Loucy (cell line): ENCODE data around the gene ZNF687.

Source experiments
- H2AFZ ChIP-seq: fragments of 200-600 bp; sonication (generic); 2 replicates; pipeline ENCODE4 v1.6.0; 2016; ENCODE audit warnings: antibody characterized with exemption, mild to moderate bottlenecking, low read length, moderate library complexity
- H3F3A ChIP-seq: fragments of 200-600 bp; 2 replicates; pipeline ENCODE4 v1.6.0; 2016; ENCODE audit warnings: antibody characterized with exemption, low read depth, mild to moderate bottlenecking
- H3K27me3 ChIP-seq: fragments of 200-600 bp; sonication (generic); 2 replicates; pipeline ENCODE4 v1.6.1; 2014; ENCODE audit warnings: low read length, mild to moderate bottlenecking; ENCODE audit not compliant: insufficient read depth, poor library complexity, severe bottlenecking
- H3K36me3 ChIP-seq: fragments of 200-600 bp; sonication (generic); 2 replicates; pipeline ENCODE4 v1.6.1; 2016; ENCODE audit warnings: low read length; ENCODE audit not compliant: insufficient read depth
- H3K4me1 ChIP-seq: fragments of 200-600 bp; sonication (generic); 2 replicates; pipeline ENCODE4 v1.5.1; 2014; ENCODE audit warnings: low read length, mild to moderate bottlenecking; ENCODE audit not compliant: insufficient read depth, poor library complexity, severe bottlenecking
- H3K4me2 ChIP-seq: fragments of 200-600 bp; sonication (generic); 2 replicates; pipeline ENCODE4 v1.6.0; 2014; ENCODE audit warnings: antibody characterized with exemption, low read length, low read depth, mild to moderate bottlenecking; ENCODE audit not compliant: poor library complexity, severe bottlenecking
- H3K4me3 ChIP-seq: fragments of 200-600 bp; sonication (generic); 2 replicates; pipeline ENCODE4 v1.5.1; 2014; ENCODE audit warnings: low read length, mild to moderate bottlenecking, mixed read lengths; ENCODE audit not compliant: poor library complexity, severe bottlenecking
- H3K79me2 ChIP-seq: fragments of 200-600 bp; sonication (generic); 2 replicates; pipeline ENCODE4 v1.6.1; 2014; ENCODE audit warnings: low read length; ENCODE audit not compliant: insufficient read depth
- H3K9ac ChIP-seq: fragments of 200-600 bp; sonication (generic); 2 replicates; pipeline ENCODE4 v1.6.0; 2014; ENCODE audit warnings: mild to moderate bottlenecking, low read depth, low read length, moderate library complexity; ENCODE audit not compliant: poor library complexity, severe bottlenecking
- H3K9me2 ChIP-seq: fragments of 200-600 bp; sonication (generic); replicated peaks from 2 replicates; pipeline ENCODE4 v1.6.1; 2016; ENCODE audit warnings: low read depth, low read length, mixed read lengths
- H3K9me3 ChIP-seq: fragments of 200-600 bp; sonication (generic); 2 replicates; pipeline ENCODE4 v1.6.1; 2014; ENCODE audit warnings: mild to moderate bottlenecking, antibody characterized with exemption, low read length, low read depth; ENCODE audit not compliant: insufficient read depth
- H4K20me1 ChIP-seq: fragments of 200-600 bp; sonication (generic); 2 replicates; pipeline ENCODE4 v1.6.0; 2014; ENCODE audit warnings: antibody characterized with exemption, low read length, mild to moderate bottlenecking; ENCODE audit not compliant: insufficient read depth, poor library complexity, severe bottlenecking
- EZH2phosphoT487 ChIP-seq: fragments of 200-600 bp; IDR thresholded peaks from 2 replicates; pipeline ENCODE4 v1.6.1; 2018; ENCODE audit warnings: antibody characterized with exemption, mild to moderate bottlenecking, moderate library complexity, borderline replicate concordance
- TF ChIP-seq, protein P1 (sequence below): fragments of 200-600 bp; sonication (generic); conservative IDR thresholded peaks from 2 replicates; pipeline ENCODE4 v1.5.1; 2014; ENCODE audit warnings: mild to moderate bottlenecking, antibody characterized with exemption, low read length

The ZNF687 gene

DNA sequence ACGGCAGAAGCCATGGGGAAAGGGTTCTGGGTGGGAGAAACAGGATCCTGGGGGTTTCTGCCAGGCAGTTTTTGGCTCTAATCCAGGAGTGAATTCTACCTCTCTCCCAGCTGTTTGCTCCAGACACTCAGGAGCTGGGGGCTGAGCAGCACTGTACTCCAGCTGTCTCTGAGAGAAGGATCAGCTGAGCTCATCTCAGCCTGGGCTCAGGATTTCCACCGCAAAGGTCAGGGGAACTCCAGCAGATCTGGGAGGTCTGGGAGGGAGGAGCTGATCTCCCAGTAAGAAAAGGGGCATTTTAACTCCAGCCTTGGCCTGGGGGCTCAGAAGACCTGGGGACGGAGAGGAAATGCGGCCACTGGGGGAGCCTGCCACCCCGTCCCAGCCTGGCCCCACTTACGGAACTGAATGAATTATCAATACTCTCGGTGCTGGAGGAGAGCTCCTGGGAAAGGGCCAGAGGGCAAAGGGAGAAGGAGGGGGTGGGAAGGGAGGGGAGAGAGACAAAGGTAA, 27.8 kb downstream of the ZNF687 start:
- no peak overlapping the region for H2AFZ ChIP-seq
- H3K9ac ChIP-seq, result no peak overlapping the region
- no peaks in the 10 kb centered on the region for H3K4me1 ChIP-seq
- no peaks in the 10 kb centered on the region for H3F3A ChIP-seq
- H3K4me3 ChIP-seq, result no peak overlapping the region
- H3K36me3 ChIP-seq, result peaks cover 66% of the 10 kb centered on the region; the same call in 1 of the 2 replicates
- H3K4me2 ChIP-seq, result no peak overlapping the region
- H3K79me2 ChIP-seq, result no peaks in the 10 kb centered on the region
- TF ChIP-seq, protein P1, sequence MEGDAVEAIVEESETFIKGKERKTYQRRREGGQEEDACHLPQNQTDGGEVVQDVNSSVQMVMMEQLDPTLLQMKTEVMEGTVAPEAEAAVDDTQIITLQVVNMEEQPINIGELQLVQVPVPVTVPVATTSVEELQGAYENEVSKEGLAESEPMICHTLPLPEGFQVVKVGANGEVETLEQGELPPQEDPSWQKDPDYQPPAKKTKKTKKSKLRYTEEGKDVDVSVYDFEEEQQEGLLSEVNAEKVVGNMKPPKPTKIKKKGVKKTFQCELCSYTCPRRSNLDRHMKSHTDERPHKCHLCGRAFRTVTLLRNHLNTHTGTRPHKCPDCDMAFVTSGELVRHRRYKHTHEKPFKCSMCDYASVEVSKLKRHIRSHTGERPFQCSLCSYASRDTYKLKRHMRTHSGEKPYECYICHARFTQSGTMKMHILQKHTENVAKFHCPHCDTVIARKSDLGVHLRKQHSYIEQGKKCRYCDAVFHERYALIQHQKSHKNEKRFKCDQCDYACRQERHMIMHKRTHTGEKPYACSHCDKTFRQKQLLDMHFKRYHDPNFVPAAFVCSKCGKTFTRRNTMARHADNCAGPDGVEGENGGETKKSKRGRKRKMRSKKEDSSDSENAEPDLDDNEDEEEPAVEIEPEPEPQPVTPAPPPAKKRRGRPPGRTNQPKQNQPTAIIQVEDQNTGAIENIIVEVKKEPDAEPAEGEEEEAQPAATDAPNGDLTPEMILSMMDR, result no peak
- TF ChIP-seq EZH2phosphoT487, result no peak
- no peaks in the 10 kb centered on the region for H4K20me1 ChIP-seq
- no peaks in the 10 kb centered on the region for H3K9me3 ChIP-seq
- no peaks in the 10 kb centered on the region for H3K27me3 ChIP-seq
- no peaks in the 10 kb centered on the region for H3K9me2 ChIP-seq

GRCh38 chr1:151311011-151311410, 28.9 kb downstream of the ZNF687 start:
- Histone ChIP-seq H3F3A (no peaks in the 10 kb centered on the region), H3K9me3 (no peaks in the 10 kb centered on the region), H3K4me2 (no peak overlapping the region), H3K4me3 (no peak overlapping the region), H3K36me3 (peaks cover 64% of the 10 kb centered on the region; the same call in 1 of the 2 replicates), H3K79me2 (no peaks in the 10 kb centered on the region), H3K9ac (no peak overlapping the region), H2AFZ (no peak overlapping the region), H4K20me1 (no peaks in the 10 kb centered on the region), H3K27me3 (no peaks in the 10 kb centered on the region), H3K4me1 (no peaks in the 10 kb centered on the region), H3K9me2 (no peaks in the 10 kb centered on the region)
- TF ChIP-seq EZH2phosphoT487, result no peak
- TF ChIP-seq, protein P1, result no peak

DNA sequence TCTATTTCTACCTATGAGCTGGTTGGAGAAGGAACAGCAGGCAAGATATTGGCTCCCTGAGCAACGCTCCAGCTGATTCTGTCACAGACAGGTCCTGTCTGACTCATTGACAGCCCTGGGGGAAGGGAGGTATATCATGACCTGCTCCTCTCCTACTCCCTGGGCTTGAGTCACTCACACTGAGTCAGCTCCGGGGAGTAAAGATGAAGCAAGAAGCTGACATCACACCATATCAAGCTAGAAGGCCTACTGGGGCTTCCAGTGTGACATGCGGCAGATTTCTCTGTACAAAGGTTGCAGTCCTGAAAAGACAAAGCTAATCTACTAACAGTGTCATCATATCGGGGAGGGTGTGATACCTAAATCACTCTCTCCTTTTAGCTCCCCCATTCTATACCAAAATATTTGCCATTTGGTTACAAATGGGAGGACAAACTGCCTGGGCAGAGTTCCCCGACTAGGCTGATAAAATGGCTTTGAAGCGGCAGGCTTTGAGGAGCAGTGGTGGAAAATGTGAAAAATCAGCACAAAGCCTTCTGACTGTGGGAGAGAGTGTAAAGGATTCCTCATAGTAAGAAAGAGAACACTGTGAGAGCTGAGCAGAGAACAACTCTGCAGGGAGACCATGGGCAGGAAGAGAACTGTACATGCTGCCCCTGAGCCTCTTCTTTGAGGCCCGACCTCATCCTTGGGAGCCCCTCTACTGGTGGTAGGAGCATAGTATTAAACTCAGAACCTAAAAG, 29.7 kb downstream of the ZNF687 start:
- Histone ChIP-seq H2AFZ (no peak overlapping the region), H3K9ac (no peak overlapping the region), H3F3A (no peaks in the 10 kb centered on the region), H3K79me2 (no peaks in the 10 kb centered on the region), H3K9me2 (no peaks in the 10 kb centered on the region), H3K27me3 (no peaks in the 10 kb centered on the region), H3K9me3 (no peaks in the 10 kb centered on the region), H4K20me1 (no peaks in the 10 kb centered on the region), H3K4me1 (no peaks in the 10 kb centered on the region), H3K4me2 (no peak overlapping the region), H3K4me3 (no peak overlapping the region), H3K36me3 (peaks cover 61% of the 10 kb centered on the region; the same call in 1 of the 2 replicates)
- no peak for TF ChIP-seq EZH2phosphoT487
- TF ChIP-seq, protein P1, result no peak
